GM19023 (cell line): Measurements from ENCODE around the gene PTPRQ.
"Not testable (repeated sequence)": the region's sequence is repeated elsewhere in the genome, so short reads cannot be mapped to it uniquely, and the experiment has no call there.

ENCODE experiments used
- ATAC-seq: cut with Tn5 transposase; IDR thresholded peaks from one replicate; pipeline ENCODE4 v1.9.1; 2021; ENCODE audit warnings: mild to moderate bottlenecking, moderate library complexity; ENCODE audit not compliant: unreplicated experiment

PTPRQ gene

GRCh38 chr12:80472236-80472635, 28.2 kb downstream of the PTPRQ start:
- no peak for ATAC-seq

DNA sequence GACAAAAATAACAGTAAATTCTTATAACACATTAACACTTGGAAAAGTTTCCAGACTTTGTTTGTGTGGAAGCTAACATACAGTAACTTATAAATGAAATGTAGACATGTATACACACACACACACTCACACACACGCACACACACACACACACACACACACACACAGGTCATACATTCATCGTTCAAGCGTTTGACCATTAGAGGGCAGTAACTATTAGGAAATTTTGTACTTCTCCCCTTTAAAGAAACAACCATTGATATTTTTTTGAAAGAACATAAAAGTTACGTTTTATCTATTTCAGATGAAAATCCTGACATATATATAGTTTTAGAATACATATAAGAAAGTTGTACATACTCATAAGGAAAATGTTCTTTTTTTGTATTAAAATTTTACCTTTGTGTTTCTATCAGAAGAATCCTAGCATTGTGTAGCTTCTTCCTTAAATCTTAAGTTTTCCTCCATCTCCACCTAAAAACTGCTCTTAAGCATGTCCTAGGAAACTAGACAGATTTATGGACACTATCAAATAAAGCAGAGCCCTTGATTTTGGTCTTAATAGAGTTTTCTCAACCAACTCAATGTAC, 29.0 kb downstream of the PTPRQ start:
- peak; percentile 69 for ATAC-seq

DNA sequence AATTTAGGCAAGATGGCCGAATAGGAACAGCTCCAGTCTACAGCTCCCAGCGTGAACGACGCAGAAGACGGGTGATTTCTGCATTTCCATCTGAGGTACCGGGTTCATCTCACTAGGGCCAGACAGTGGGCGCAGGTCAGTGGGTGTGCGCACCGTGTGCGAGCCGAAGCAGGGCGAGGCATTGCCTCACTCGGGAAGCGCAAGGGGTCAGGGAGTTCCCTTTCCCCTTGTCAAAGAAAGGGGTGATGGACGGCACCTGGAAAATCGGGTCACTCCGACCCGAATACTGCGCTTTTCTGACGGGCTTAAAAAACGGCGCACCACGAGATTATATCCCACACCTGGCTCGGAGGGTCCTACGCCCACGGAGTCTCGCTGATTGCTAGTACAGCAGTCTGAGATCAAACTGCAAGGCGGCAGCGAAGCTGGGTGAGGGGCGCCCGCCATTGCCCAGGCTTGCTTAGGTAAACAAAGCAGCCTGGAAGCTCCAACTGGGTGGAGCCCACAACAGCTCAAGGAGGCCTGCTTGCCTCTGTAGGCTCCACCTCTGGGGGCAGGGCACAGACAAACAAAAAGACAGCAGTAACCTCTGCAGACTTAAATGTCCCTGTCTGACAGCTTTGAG, 33.6 kb downstream of the PTPRQ start:
- not testable (repeated sequence) for ATAC-seq

GRCh38 chr12:80484746-80485145, 40.7 kb downstream of the PTPRQ start:
- no peak for ATAC-seq

DNA sequence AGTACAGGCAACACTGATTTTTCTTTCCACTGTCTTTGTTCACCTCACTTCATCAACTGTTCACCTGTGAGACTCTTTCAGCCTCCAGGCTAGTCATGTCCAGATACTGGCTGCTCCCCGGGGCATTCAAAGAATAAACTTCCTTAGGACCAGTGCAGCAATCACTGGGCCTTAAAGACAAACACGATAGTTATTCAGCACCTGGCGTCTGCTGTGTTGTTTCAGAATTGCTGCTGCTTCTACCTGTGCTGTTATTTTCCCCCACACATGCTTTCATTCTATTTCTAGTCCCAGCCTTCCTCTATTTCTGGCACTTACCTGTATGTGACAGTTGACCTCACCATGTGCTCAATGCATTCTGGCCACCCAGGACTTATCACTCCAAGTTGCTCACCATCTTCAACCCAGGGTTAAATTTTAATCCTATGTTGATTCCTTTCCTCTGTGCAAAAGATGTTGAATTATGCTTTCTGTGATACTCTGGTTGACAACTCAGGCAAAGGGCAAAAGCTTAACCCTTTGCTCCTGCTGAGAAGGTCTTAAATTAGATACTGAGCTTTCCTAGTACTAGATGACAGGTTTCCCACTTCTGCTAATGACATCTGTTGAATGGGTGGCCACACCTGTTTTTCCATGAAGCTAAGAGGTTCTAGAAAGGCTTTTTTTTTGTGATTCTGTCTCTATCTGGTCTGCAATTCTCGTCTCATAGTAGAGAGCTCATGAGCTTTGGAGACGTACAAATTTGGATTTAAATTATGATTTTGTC, 41.4 kb downstream of the PTPRQ start:
- peak; percentile 55 for ATAC-seq

- ATAC-seq: no peak
Observed at GRCh38 chr12:80490329-80490728, 46.3 kb downstream of the PTPRQ start.

- no peak for ATAC-seq
Observed at GRCh38 chr12:80491166-80491565, 47.1 kb downstream of the PTPRQ start.

DNA sequence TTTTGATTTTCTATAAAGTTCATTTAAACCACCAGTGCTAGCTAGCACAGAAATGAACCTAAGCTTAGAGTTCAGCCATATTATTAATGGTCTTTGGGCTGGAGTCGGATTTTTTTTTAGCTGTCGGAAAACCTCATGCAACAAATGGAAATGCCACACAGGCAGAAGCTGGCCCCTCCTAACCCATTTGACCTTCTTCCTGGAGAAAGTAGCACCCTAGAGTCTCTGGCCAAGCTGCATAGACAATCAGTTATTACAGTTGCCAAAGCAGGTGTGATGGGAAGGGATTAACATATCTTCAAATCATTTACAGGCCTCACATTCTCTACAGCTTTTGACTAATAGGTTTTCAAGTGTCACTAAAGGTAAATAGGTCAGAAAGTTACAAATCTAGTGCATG, 49.4 kb downstream of the PTPRQ start:
- no peak for ATAC-seq

GRCh38 chr12:80494836-80495235, 50.8 kb downstream of the PTPRQ start:
- ATAC-seq: no peak

DNA sequence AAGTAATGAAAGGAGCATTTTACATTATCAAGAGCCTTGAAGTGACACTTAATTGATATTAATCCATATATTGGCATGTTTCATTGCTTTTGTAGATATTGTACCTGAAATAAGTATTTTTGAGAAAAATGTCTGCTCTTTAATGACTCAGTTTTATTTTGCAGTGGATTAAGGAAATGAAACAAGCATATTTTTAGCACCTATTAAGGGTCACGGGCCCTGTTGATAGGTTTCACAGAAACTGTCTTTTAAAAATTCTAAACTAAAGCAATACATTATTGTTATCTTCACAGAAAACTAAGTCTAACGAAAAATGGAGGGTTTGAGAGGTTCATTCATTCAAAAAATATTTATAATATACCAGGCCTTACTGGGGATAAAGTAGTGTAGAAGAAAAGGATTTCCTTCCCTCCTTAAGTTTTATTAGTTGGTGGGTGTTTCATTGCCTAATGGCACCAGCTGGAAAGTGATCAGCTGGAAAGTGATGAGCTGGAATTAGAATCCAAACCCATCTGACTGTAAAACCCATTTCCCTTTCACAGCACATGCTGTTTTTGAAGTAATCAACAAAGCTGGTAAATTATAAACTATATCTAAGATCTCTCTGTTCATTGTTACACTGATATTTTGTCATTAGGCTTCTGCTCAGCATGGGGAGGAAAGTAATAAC, 54.2 kb downstream of the PTPRQ start:
- ATAC-seq: no peak

DNA sequence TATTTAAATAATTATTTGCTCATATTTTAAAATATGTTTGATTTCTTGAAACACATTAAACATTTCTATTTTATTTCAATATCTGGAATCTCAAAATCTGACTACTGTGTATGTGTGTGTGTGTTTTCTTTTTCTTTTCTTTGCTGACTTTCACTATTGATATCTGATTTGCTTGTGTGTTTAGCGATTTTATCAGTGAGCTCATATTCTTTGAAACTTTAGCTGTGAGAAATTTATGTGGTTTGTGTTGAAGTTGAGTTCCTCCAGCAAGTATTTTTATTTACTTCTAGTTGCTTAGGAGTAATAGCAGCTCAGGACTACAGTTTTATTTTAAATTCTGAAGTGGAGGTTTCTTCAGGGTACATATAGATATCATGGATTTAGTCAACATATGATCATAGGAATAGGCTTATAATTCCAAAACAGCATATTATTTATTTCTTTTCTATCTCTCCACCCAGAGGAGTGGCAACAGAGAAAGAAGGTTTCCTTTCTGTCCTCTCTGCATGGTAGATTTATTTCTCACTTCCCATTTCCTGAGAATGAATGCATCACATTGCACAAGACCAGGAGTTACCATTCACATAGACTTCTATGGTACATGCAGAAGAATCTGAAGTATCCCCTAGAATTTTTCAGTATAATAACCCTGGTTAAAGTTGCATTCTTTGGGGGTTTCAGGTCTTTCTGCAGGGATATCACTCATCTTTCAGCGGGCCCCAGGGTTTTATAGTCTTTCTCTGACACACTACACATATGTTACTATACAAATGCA, 60.5 kb downstream of the PTPRQ start:
- ATAC-seq: no peak

DNA sequence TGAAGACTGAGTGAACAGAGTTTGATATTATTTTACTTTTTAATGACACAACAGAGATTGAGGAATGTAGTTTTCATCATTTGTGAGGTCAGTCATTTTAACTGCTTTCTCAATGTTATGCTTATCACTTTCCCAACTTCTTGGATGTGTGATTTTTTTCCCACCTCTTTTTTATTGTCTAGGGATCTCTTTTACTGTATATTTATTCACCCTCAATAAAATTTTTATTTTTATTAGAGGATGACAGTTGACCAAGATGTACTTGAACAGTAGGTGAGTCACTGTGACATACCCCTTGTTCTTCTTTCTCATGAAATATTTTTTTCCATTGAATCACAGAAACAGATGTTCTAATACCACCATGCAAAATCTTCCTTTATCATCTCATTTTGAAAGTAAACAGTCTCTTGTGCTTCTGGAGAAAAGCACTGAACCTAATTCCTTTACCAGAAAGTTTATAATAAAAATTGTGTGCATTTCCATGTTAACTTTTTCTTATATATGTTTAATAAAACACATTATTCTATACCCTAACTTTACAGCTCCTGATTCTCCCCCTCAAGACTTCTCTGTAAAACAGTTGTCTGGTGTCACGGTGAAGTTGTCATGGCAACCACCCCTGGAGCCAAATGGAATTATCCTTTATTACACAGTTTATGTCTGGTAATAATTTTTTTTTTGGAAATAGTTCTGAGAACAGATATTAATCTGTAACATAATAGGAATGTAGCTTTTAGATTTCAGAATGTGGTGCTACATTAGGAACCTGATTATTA, 65.9 kb downstream of the PTPRQ start:
- ATAC-seq: no peak

GRCh38 chr12:80512781-80513180, 68.7 kb downstream of the PTPRQ start:
- no peak for ATAC-seq

GRCh38 chr12:80513211-80513610, 69.2 kb downstream of the PTPRQ start:
- ATAC-seq: no peak

DNA sequence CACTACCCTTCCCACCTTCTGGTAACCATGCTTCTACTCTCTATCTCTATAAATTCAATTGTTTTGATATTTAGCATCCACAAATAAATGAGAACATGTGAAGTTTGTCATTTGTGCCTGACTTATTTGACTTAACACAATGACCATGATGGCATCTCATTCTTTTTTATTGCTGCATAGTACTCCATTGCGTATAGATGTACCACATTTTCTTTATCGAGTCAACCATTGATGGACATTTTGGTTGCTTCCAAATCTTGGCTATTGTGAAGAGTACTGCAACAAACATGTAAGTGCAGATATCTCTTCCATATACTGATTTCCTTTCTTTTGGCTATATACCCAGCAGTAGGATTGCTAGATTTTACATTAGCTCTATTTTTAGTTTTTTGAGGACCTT, 73.6 kb downstream of the PTPRQ start:
- no peak for ATAC-seq

- no peak for ATAC-seq
Observed at GRCh38 chr12:80531646-80532045, 87.6 kb downstream of the PTPRQ start.

DNA sequence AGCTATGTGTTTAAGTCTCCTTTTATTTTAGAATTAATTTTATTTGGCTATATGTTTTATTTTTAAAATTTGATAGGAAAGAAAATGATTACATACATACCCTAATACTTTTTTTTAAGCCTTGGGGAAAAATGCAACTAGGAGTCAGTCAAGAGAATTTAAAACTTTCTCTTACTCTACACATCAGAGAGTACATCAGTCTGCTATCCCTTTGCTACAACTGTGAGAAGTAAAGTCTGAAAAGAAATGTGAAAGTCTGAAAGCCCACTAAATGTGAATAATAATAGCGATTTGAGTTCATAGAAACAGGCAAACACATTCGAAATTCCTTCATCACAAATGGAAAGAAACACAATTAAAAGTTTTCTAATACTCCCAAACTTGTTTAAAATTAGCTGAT, 95.0 kb downstream of the PTPRQ start:
- no peak for ATAC-seq

- ATAC-seq: no peak
Observed at GRCh38 chr12:80549298-80549697, 105.3 kb downstream of the PTPRQ start.

DNA sequence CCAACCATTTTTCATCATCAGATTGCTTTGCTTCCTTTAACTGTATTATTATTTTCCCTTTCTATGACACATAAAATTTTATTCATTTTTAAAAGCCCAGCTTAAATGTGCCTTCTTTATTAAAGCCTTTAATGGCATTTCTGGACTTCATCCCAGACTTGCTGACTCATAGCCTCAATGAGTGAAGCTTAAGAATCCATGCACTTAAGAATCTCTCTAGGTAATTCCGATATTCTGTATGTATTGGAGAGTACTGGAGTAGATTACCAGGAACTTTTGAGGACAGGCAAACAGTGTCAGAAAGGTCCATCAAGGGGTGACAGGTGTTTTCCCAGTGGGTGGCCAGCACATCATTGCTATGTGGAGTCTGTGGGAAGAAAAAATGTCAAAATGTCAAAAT, 107.9 kb downstream of the PTPRQ start:
- ATAC-seq: no peak

DNA sequence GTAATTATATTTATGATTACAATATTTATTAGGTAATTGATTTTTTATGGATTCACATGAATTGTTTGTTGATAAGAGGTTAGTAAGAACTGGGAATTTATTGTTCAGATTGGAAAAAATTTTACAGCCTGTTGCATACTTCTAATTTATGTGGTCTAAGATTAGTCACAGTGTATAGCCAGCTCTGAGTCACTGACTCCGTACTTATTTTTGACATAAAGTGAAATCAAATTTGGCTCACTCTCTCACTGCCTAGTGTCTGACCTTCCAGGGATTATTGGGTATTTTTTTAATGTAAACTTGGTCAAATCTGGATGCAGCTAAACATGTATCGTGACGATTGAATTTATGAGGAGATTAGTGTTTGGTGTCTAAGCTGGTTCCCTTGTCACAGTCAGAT, 109.3 kb downstream of the PTPRQ start:
- no peak for ATAC-seq
